HG03571 (cell line): ENCODE measurements around the gene CCT2.

Source experiments
- ATAC-seq: cut with Tn5 transposase; IDR thresholded peaks from one replicate; pipeline ENCODE4 v1.9.1; 2021; ENCODE audit not compliant: unreplicated experiment

CCT2 gene

DNA sequence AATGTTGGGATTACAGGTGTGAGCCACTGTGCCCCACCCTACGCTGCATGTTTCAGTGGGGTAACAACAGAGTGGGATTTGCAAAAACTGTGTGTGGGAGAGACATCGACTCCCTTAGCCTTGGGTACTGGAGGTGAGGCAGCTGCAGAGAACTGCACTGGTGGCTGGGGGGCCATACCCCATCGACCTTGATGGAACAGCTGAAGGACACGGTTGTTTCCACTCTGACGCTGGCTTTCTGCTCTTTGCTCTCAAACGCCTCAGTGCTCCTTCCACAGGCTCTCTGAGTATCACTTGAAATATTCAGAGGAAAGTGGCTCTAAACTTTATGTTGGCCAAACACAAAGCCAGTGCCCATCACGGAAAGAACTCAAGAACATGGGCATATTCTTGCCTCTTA, 56.3 kb downstream of the CCT2 start:
- no peak for ATAC-seq

DNA sequence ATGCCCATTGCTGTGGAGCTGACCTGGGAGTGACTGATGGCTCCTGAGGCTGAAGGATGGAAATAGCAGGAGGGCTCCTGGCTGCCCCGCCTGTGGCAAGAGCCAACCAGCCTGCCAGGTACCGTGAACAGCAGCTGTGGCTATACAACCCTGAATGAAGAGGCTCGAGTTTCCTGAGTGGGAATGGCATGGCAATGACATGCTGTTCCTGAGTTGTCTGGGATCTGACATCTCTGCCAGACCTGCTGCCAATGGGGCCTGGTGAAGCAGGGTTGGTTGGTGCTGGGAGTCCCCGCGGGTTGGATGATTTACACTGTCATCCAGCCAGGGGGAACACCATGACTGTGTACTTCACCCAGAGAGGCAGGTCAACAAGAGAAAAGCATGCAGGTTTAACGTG, 57.3 kb downstream of the CCT2 start:
- ATAC-seq, result no peak

- no peak for ATAC-seq
Observed at GRCh38 chr12:69644511-69644910, 59.3 kb downstream of the CCT2 start.

- ATAC-seq, result no peak
Observed at GRCh38 chr12:69645031-69645430, 59.8 kb downstream of the CCT2 start.

GRCh38 chr12:69647178-69647577, 61.9 kb downstream of the CCT2 start:
- ATAC-seq, result no peak

DNA sequence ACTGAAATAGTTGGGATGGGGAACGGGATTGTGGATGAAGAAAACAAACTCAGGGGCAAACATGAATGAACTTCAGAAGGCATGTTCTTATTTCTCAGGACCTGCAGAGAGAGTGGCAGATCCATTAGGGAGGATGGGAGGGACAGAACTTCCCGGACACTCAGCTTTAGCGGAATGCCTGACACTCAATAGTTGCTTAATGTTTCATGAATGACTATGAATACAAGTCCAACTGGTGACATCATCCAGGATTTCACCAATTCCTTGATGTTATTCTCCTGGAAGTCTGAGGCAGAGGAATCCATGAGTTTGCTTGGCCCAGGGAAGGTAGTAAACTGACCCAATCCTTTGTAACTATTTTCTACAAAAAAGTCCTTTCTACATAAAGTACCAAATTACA, 63.2 kb downstream of the CCT2 start:
- ATAC-seq, result no peak

DNA sequence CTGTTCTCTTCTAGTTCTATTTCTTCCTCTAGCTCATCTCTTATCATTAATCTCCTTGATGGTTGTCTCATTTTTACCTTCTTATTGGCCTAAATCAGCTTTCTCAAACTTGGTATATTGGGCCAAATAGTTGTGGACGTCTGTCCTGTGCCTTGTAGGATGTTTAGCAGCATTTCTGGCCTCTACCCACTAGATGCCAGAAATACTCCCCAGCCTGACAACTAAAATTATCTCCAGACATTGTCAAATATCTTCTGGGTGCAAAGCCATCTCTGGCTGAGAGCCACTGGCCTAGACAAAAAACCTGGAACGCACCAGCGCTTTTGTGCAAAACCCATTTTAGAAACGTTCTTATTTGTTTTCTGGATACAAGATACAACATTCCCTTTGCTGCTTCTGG, 64.3 kb downstream of the CCT2 start:
- no peak for ATAC-seq
